Measurements from ENCODE around the gene AFAP1L2.

AFAP1L2 gene, protein sequence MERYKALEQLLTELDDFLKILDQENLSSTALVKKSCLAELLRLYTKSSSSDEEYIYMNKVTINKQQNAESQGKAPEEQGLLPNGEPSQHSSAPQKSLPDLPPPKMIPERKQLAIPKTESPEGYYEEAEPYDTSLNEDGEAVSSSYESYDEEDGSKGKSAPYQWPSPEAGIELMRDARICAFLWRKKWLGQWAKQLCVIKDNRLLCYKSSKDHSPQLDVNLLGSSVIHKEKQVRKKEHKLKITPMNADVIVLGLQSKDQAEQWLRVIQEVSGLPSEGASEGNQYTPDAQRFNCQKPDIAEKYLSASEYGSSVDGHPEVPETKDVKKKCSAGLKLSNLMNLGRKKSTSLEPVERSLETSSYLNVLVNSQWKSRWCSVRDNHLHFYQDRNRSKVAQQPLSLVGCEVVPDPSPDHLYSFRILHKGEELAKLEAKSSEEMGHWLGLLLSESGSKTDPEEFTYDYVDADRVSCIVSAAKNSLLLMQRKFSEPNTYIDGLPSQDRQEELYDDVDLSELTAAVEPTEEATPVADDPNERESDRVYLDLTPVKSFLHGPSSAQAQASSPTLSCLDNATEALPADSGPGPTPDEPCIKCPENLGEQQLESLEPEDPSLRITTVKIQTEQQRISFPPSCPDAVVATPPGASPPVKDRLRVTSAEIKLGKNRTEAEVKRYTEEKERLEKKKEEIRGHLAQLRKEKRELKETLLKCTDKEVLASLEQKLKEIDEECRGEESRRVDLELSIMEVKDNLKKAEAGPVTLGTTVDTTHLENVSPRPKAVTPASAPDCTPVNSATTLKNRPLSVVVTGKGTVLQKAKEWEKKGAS

GRCh38 chr10:114404171-114405010, at the start of gene AFAP1L2:
AFAP1L2 (minus strand) TSS chr10:114404502; CDS start chr10:114404455, 47 bp downstream.
- no peak for DNase-seq (ENCODE audit: low read depth in 1 of 2, low spot score in 1 of 2)

DNA sequence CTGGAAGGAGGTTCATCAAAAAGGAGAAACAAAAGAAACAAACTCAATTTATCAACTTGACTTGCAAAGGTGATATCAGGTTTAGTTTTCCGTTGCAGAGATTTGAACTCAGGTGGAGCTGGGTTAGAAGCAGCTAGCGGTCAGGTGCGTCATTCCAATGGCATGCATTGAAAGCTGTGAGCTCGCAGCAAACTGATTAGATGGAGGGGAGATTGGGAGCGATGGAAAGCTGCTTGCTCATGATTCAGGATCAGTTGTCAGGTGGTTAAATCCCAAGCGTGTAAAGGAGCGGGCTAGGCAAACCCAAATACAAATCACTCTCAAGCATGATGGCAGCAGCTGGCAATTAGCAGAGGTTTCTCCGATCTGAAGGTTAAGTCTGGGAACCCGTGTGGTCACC, 49.3 kb upstream of the AFAP1L2 start:
- DNase-seq (ENCODE audit: low read depth in 1 of 2, low spot score in 1 of 2), result no peak

DNA sequence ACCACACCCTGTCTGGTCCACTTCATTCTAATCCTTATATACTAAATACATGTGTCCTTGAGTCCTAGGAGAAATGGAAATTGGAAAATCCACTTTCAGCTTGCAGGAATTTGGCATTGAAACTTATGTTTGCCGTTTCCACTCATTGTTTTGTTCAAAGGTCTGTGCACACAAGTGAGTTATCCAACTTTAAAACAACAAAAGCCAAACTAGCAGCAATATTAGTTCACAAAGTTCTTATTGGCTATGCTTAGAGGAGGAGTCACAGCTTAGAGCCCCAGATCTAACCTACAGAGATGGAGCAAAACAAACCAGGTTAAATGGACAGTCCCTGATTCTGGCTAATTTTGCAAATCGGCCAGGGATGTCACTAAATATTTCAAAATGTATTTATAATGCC, 44.6 kb upstream of the AFAP1L2 start:
- DNase-seq (ENCODE audit: low read depth in 1 of 2, low spot score in 1 of 2), result no peak

DNA sequence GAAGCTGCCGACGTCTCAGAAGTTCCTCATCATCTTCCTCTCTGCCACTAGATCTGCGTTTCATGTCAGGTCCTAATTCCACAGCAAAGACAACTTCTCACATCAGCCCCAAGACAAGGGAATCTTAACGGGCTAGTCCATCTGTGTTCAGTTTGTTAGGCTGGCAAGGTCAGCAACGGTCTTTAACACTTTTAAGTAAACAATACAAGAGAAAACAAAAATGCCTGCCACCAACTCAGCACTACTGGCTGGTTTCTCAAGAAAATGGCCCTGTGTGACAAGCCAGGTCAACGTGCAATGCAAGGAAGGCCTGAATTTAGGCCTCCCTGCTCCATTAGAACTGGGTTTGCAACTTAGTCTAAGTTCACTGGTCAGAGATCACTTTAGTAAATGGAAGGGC, 41.0 kb upstream of the AFAP1L2 start:
- DNase-seq (ENCODE audit: low read depth in 1 of 2, low spot score in 1 of 2), result no peak

DNA sequence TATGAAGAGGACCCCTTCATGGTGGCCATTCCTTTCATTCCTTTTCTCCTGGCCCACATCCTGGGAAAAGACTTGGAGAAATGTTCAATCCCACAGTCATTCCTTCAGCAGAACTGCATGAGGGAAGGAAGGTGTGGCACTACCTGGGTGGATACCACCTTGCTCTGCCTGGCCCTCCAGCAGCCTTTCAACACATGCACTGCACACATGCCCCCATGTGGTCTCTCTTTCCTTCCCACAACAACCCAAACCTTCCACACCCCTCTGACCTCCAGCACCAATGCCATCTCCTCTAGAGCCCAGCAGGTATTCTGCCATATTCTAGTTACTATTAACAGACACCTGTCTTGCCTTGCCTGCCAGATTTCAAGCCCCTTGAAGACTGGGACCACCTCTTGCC, 40.5 kb upstream of the AFAP1L2 start:
- no peak for DNase-seq (ENCODE audit: low read depth in 1 of 2, low spot score in 1 of 2)

DNA sequence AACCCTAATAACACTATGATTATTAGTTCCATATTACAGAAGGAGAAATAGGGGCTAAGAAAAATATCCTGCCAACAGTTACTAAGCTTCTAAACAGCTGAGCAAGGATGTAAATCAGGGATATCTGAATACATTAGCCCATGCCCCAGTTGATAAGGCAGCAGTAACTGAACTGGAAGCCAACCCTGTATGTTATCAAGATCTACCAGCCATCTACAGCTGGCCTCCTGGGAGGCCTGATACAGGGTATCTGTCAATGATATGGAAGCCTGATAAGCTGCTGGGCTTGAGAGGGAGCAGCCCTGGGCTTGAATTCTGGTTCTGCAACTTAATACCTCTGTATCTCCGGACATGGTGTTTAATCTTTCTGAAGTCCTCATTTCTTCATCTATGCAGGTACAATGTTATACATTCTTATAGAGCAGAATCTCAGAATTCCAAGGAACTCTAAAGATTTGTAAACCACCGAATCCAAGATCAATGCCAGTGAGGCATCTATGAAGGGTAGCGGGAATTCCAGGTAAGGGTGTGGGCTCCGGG, 37.9 kb upstream of the AFAP1L2 start:
- no peak for DNase-seq (ENCODE audit: low read depth in 1 of 2, low spot score in 1 of 2)

DNA sequence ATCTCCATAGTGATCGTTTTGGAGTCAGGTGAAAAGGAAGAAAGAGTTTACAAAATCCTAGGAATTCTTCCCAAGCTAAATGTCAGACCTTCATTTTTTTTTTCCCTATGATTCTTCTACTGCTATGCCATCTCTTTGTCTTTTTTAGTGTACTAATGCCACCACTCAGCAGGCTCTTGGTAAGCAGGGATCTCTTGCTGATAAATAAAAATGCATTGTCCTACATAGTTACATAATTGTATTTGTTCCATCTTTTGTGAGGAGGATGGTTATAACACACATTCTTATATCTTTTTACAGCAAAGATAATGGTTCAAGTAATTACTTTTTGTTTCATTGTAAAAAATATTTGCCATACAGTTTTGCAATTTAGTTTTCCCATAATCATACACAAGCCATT, 36.8 kb upstream of the AFAP1L2 start:
- no peak for DNase-seq (ENCODE audit: low read depth in 1 of 2, low spot score in 1 of 2)

- no peak for DNase-seq (ENCODE audit: low read depth in 1 of 2, low spot score in 1 of 2)
Observed at GRCh38 chr10:114437473-114438292, 33.4 kb upstream of the AFAP1L2 start.

DNA sequence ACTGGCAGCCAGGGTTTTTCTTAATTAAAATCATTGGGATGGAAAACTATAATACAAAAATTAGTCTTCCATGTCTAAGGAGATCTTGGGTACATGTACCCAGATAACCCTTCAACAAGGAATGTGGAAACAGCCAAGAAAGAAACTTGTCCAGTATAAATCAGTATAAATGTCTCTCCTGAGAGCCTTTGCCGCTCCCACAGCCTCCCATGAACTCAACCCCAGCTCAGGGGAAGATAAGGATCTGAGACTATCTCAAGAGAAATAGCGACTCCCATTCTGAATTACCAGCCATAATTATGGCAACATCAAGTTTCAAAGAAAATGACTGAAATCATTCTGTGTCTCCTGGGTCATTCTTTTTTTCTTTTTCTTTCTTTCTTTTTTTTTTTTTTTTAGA, 32.6 kb upstream of the AFAP1L2 start:
- no peak for DNase-seq (ENCODE audit: low read depth in 1 of 2, low spot score in 1 of 2)

- no peak for DNase-seq (ENCODE audit: low read depth in 1 of 2, low spot score in 1 of 2)
Observed at GRCh38 chr10:114432566-114433093, 28.3 kb upstream of the AFAP1L2 start.

DNA sequence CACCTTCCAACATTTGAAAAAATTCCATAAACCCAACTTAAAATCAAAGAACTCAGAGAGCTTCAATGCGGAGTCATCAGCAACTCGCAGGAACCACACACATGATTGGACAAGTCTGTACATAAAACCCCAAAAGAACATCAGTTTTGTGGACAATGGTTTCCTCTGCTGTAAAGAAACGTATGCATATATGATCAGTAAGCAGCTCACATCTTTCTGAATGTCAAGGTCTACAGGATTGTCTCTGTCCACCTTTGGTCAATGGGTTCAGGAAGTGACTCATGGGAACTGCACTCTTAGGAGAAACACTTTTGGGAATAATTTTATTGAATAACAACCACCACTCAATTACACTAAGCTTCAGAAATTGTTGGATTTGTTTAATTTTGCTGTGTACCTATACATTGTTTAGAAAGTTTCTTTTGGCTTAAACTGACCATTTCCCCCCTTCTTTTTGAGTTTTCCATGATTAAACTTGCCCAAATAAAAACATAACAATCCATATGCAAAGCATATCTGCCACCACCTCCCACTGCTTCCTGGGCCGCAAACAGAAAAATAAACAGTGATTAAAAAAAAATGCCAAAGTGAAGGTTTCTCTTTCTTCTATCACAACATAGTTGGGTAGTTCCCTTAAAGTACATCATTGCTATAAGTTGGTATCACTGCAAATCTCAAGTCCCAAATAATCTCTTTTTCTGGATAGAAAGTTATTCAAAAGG, 27.3 kb upstream of the AFAP1L2 start:
- no peak for DNase-seq (ENCODE audit: low read depth in 1 of 2, low spot score in 1 of 2)

DNA sequence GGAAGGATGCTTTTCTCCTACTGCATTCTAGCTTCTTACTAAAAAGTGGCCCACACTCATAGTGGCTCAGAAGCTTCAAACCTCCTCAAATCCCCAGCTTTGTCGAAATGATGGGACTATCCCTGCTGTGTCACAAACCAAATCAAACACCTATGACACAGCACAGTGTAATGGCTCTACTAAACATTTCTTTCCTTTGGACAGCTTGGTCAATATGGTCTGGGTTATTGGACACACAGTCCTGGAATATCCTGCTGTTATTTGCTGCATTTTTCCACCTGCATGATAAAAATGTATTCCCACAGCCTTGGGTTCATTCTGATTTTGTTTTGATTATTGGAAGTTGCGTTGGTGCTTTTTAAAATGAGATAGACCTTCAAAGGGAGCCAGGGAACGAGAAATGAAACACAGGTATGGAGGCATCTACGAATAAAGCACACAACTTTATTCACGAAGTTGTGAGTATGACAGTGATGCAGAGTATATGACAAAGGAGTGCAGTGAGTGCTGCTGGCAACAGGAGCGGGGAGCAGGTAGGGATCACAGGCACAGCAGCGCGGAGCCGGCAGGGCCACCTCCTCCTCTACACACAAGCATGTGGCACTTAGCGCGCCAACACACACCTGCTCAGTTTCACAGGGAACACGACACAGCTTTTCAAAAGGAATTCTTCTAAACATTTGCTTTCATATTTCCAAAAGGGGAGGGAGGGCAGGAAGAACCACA, 26.5 kb upstream of the AFAP1L2 start:
- no peak for DNase-seq (ENCODE audit: low read depth in 1 of 2, low spot score in 1 of 2)

DNA sequence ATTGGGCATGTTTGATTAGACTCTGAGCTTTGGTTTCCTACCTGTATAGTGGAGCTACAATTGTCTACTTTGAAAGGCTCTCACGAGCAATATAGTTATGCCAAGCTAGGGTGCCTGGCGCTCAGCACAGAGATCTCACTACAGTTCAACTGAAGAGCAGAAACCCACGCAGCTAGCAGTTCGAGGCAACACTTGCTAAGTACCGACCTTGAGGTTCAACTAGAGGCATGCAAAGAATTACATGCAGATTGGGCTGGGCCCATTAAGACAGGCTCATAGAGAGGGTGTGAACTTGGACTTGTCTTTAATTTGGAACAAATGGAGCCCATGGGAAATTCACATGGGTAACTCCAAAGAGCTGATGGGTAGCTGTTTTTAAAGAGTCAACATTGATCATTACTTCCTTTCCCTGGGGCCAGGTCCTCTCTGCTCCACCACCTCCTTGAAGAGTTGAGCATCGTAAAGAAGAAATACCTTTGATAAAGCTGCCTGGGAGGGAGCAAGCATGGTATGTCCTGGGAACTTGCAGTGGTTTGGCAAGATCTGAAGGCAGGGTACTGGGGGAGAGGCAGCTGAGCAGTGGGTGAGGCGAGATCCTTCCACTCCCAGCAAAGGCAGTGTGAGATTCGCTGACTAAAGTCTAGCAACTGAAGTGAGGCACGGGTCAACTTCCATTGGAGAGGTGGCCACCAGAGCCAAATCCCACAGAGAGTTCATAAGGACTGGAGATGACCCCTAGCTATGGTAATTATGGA, 25.5 kb upstream of the AFAP1L2 start:
- no peak for DNase-seq (ENCODE audit: low read depth in 1 of 2, low spot score in 1 of 2)

DNA sequence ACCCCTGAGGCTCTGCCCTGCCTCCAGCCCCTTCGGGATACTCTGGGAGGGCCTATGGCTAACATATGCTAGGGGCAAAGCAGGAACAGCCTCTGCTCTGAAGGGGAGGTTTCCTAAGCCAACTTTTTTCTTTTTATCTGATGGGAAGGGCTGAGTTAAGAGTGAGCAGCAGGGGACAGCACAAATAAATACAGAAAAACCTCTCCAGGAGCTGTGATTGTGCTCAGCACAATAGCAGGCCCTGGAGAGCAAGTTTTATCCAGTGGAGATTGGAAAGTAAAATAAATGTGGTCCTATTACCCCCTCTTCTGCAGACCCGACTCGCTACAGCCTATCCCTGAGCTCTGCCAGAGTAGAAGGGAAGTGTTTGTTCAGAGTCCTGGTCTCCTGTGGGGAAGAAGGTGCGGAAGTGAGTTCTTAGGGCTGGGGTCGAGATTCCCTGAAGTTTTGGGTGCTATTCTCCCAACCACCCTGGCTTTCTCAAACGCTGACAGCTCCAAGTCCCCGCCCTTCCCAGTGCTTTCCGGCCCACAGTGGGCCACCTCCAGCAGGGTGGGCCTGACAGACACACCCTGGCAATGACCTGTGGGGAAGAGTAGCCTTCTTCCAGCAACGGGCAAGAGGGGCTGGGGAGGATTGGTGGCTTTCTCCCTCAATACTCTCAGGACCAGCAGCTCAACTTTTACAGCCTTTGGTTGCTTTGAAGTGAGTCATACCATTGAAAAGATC, 23.0 kb upstream of the AFAP1L2 start:
- DNase-seq (ENCODE audit: low read depth in 1 of 2, low spot score in 1 of 2), result no peak

DNA sequence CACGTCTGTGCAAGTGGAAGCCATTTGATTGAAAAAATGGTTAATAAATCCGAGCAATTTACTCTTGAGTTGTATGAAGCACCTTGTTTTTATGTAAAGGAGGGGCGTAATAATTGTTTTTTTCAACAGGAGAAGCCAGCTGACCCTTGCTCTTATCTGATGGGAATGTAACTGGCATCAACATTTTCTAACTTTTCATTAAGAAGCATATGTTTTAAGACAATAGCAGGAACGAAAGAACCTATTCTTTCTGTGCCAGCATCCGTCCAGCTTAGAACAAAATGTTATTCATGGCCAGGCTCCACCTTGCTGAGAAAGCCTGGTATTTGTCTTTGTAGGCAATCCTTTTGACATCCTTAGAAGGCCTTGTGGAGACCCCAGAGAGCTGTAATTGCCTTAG, 22.2 kb upstream of the AFAP1L2 start:
- DNase-seq (ENCODE audit: low read depth in 1 of 2, low spot score in 1 of 2), result no peak

GRCh38 chr10:114420811-114421485, 16.6 kb upstream of the AFAP1L2 start:
- DNase-seq (ENCODE audit: low read depth in 1 of 2, low spot score in 1 of 2), result no peak

DNA sequence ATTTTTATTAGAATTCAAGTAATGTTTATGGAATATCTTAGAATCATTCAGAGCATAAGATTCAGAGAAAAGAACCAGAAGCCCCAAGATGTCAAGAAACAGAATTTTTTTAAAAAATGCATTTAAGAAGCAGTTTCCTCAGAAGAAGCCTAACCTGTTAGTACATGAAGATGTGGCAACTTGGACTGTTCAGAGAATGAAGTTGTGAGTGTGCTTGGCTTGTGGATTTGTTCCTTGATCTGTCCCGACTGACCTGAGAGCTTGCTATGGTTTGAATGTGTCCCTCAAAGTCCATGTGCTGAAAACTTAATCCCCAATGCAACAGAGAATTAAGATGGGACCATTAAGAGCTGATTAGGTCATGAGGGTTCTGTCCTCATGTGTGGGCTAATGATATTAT, 13.8 kb upstream of the AFAP1L2 start:
- no peak for DNase-seq (ENCODE audit: low read depth in 1 of 2, low spot score in 1 of 2)

Data from stimulated activated CD4-positive, alpha-beta T cell treated with anti-CD3 and anti-CD28 coated beads, Interleukin-15, amount 100 ng/mL, for 1 hour (primary cell).